IgD-negative memory B cell (primary cell): Measurements from ENCODE around the gene RPAP3. TPM values are rescaled to one million over a fixed set of nuclear protein-coding genes. Genes with fewer than 3 reads are reported as not detected.

Source experiments
- H3K27ac Mint-ChIP-seq, 3 donors: one replicate each; pipeline ENCODE4 v1.8.0; 2020 to 2022; ENCODE audit warnings: mild to moderate bottlenecking in 3 of 3, mixed read lengths in 3 of 3, moderate library complexity in 1 of 3
- H3K27me3 Mint-ChIP-seq: one replicate; pipeline ENCODE4 v1.8.0; 2021; ENCODE audit warnings: mixed read lengths
- H3K36me3 Mint-ChIP-seq: one replicate; pipeline ENCODE4 v1.8.0; 2020; ENCODE audit warnings: mild to moderate bottlenecking, mixed read lengths
- H3K4me1 Mint-ChIP-seq, 3 donors: one replicate each; pipeline ENCODE4 v1.8.0; 2020 to 2022; ENCODE audit warnings: mixed read lengths in 3 of 3, mild to moderate bottlenecking in 1 of 3
- H3K4me3 Mint-ChIP-seq, 4 donors: one replicate each; pipeline ENCODE4 v1.8.0; 2020 to 2022; ENCODE audit warnings: mild to moderate bottlenecking in 4 of 4, mixed read lengths in 4 of 4, moderate library complexity in 3 of 4
- H3K9me3 Mint-ChIP-seq, 3 donors: one replicate each; pipeline ENCODE4 v1.8.0; 2020 to 2021; ENCODE audit warnings: mixed read lengths in 3 of 3, mild to moderate bottlenecking in 1 of 3
- polyA plus RNA-seq: library from polyadenylated mRNA; unstranded; fragments of 300-500 nt; fragmentation: Illumina TruSeq; gene quantifications from one replicate; pipeline ENCODE4 v1.2.3, GENCODE V29; 2021

Gene RPAP3
- polyA plus RNA-seq, 1 donor from 2014 or later, result 46.0 TPM

- peak overlapping the region in 1 of 3 donors; percentile 21 for H3K27ac Mint-ChIP-seq
- no peaks in the 10 kb centered on the region for H3K36me3 Mint-ChIP-seq
- peaks cover 0 to 2% (median 0%) of the 10 kb centered on the region in 3 donors for H3K9me3 Mint-ChIP-seq
- H3K4me1 Mint-ChIP-seq, result peaks cover 18 to 28% (median 24%) of the 10 kb centered on the region in 3 donors
- H3K4me3 Mint-ChIP-seq, result peak overlapping the region in 1 of 4 donors; percentile 34
- no peaks in the 10 kb centered on the region for H3K27me3 Mint-ChIP-seq
These were observed 41.3 kb upstream of the RPAP3 start for GRCh38 chr12:47747126-47747525.

- Mint-ChIP-seq H3K4me1 (peaks cover 22 to 29% (median 27%) of the 10 kb centered on the region in 3 donors), H3K36me3 (no peaks in the 10 kb centered on the region), H3K27me3 (no peaks in the 10 kb centered on the region), H3K4me3 (no peak overlapping the region), H3K27ac (no peak overlapping the region), H3K9me3 (peaks cover 0 to 2% (median 0%) of the 10 kb centered on the region in 3 donors)
These were observed 40.7 kb upstream of the RPAP3 start for GRCh38 chr12:47746523-47746922.

GRCh38 chr12:47746073-47746472 lies 40.2 kb upstream of the RPAP3 start:
- Mint-ChIP-seq H3K27me3 (peaks cover 2% of the 10 kb centered on the region), H3K9me3 (peaks cover 0 to 2% (median 0%) of the 10 kb centered on the region in 3 donors), H3K4me1 (peaks cover 25 to 31% (median 30%) of the 10 kb centered on the region in 3 donors), H3K27ac (no peak overlapping the region), H3K36me3 (no peaks in the 10 kb centered on the region), H3K4me3 (peak overlapping the region in 2 of 4 donors; percentile 63 to 83)

GRCh38 chr12:47745485-47746041 lies 39.7 kb upstream of the RPAP3 start:
- Mint-ChIP-seq H3K27me3 (peaks cover 2% of the 10 kb centered on the region), H3K36me3 (no peaks in the 10 kb centered on the region), H3K9me3 (peaks cover 0 to 2% (median 0%) of the 10 kb centered on the region in 3 donors), H3K27ac (no peak overlapping the region), H3K4me1 (peaks cover 30 to 35% (median 34%) of the 10 kb centered on the region in 3 donors), H3K4me3 (peak overlapping the region in 2 of 4 donors; percentile 63 to 83)

- H3K4me3 Mint-ChIP-seq, result peak overlapping the region in 1 of 4 donors; percentile 65
These were observed 39.1 kb upstream of the RPAP3 start for GRCh38 chr12:47744778-47745436.

GRCh38 chr12:47744005-47744651 lies 38.3 kb upstream of the RPAP3 start:
- Mint-ChIP-seq H3K9me3 (no peaks in the 10 kb centered on the region), H3K36me3 (no peaks in the 10 kb centered on the region), H3K27me3 (peaks cover 2% of the 10 kb centered on the region), H3K4me1 (peaks cover 35 to 44% (median 43%) of the 10 kb centered on the region in 3 donors), H3K4me3 (no peak overlapping the region), H3K27ac (peak overlapping the region in 1 of 3 donors; percentile 50)

More at GRCh38 chr12:47744778-47745436, 39.1 kb upstream of the RPAP3 start:
- Mint-ChIP-seq H3K27ac (no peak overlapping the region), H3K27me3 (peaks cover 2% of the 10 kb centered on the region), H3K9me3 (peaks cover 0 to 2% (median 0%) of the 10 kb centered on the region in 3 donors), H3K36me3 (no peaks in the 10 kb centered on the region), H3K4me1 (peaks cover 31 to 40% (median 39%) of the 10 kb centered on the region in 3 donors)

GRCh38 chr12:47743311-47743860 lies 37.6 kb upstream of the RPAP3 start:
- Mint-ChIP-seq H3K4me3 (no peak overlapping the region), H3K27ac (peak overlapping the region in 1 of 3 donors; percentile 50), H3K27me3 (peaks cover 2% of the 10 kb centered on the region), H3K4me1 (peaks cover 39 to 44% (median 41%) of the 10 kb centered on the region in 3 donors), H3K36me3 (no peaks in the 10 kb centered on the region), H3K9me3 (no peaks in the 10 kb centered on the region)

GRCh38 chr12:47742253-47742825 lies 36.5 kb upstream of the RPAP3 start:
- H3K4me1 Mint-ChIP-seq, result peaks cover 39 to 43% (median 40%) of the 10 kb centered on the region in 3 donors
- peaks cover 2% of the 10 kb centered on the region for H3K27me3 Mint-ChIP-seq
- H3K4me3 Mint-ChIP-seq, result no peak overlapping the region
- peak overlapping the region in 1 of 3 donors; percentile 31 for H3K27ac Mint-ChIP-seq
- no peaks in the 10 kb centered on the region for H3K36me3 Mint-ChIP-seq
- H3K9me3 Mint-ChIP-seq, result no peaks in the 10 kb centered on the region

GRCh38 chr12:47741340-47741703 lies 35.5 kb upstream of the RPAP3 start:
- H3K27ac Mint-ChIP-seq, result peak overlapping the region; percentile 31 to 89 (median 46)
- H3K9me3 Mint-ChIP-seq, result no peaks in the 10 kb centered on the region
- peaks cover 33 to 35% (median 34%) of the 10 kb centered on the region in 3 donors for H3K4me1 Mint-ChIP-seq
- H3K36me3 Mint-ChIP-seq, result no peaks in the 10 kb centered on the region
- peaks cover 4% of the 10 kb centered on the region for H3K27me3 Mint-ChIP-seq
- peak overlapping the region in 3 of 4 donors; percentile 57 to 86 (median 83) for H3K4me3 Mint-ChIP-seq

- Mint-ChIP-seq H3K4me3 (peak overlapping the region in 3 of 4 donors; percentile 63 to 86 (median 83)), H3K36me3 (no peaks in the 10 kb centered on the region), H3K4me1 (peaks cover 29 to 34% (median 33%) of the 10 kb centered on the region in 3 donors)
These were observed 34.9 kb upstream of the RPAP3 start for GRCh38 chr12:47740606-47741339.

GRCh38 chr12:47739979-47740378 lies 34.1 kb upstream of the RPAP3 start:
- peaks cover 27 to 34% (median 32%) of the 10 kb centered on the region in 3 donors for H3K4me1 Mint-ChIP-seq
- no peaks in the 10 kb centered on the region for H3K9me3 Mint-ChIP-seq
- peak overlapping the region; percentile 25 to 83 (median 58) for H3K4me3 Mint-ChIP-seq
- peaks cover 4% of the 10 kb centered on the region for H3K27me3 Mint-ChIP-seq
- peak overlapping the region; percentile 76 to 89 (median 80) for H3K27ac Mint-ChIP-seq
- no peaks in the 10 kb centered on the region for H3K36me3 Mint-ChIP-seq

More at GRCh38 chr12:47740606-47741339, 34.9 kb upstream of the RPAP3 start:
- H3K9me3 Mint-ChIP-seq, result no peaks in the 10 kb centered on the region
- peaks cover 4% of the 10 kb centered on the region for H3K27me3 Mint-ChIP-seq
- peak overlapping the region; percentile 76 to 89 (median 80) for H3K27ac Mint-ChIP-seq

GRCh38 chr12:47739297-47739696 lies 33.5 kb upstream of the RPAP3 start:
- H3K27me3 Mint-ChIP-seq, result peaks cover 4% of the 10 kb centered on the region

GRCh38 chr12:47737936-47738594 lies 32.2 kb upstream of the RPAP3 start:
- H3K4me1 Mint-ChIP-seq, result peaks cover 21 to 25% (median 24%) of the 10 kb centered on the region in 3 donors
- H3K27me3 Mint-ChIP-seq, result peaks cover 4% of the 10 kb centered on the region
- peak overlapping the region in 1 of 4 donors; percentile 22 for H3K4me3 Mint-ChIP-seq
- no peaks in the 10 kb centered on the region for H3K9me3 Mint-ChIP-seq
- H3K36me3 Mint-ChIP-seq, result no peaks in the 10 kb centered on the region
- peak overlapping the region in 1 of 3 donors; percentile 80 for H3K27ac Mint-ChIP-seq

More at GRCh38 chr12:47739297-47739696, 33.5 kb upstream of the RPAP3 start:
- Mint-ChIP-seq H3K4me1 (peaks cover 27 to 34% (median 32%) of the 10 kb centered on the region in 3 donors), H3K9me3 (no peaks in the 10 kb centered on the region), H3K36me3 (no peaks in the 10 kb centered on the region), H3K27ac (peak overlapping the region in 1 of 3 donors; percentile 33), H3K4me3 (peak overlapping the region in 2 of 4 donors; percentile 38 to 83)
